ENCODE data around the gene JAZF1.

- TF ChIP-seq ZFX (IDR thresholded peaks at IDR 0.05) (no peak), POLR2A (IDR thresholded peaks at IDR 0.05; ENCODE audit: borderline replicate concordance, extremely low read depth, insufficient read depth, insufficient read length) (no peak), EZH2 (IDR thresholded peaks at IDR 0.05) (no peak), CTCF (IDR thresholded peaks at IDR 0.05 in 2 of 3, conservative IDR thresholded peaks at IDR 0.05 in 1 of 3; ENCODE audit: borderline replicate concordance in 1 of 3, insufficient read depth in 1 of 3, low read depth in 2 of 3, low read length in 2 of 3) (no peak), ZNF274 (IDR thresholded peaks at IDR 0.05; ENCODE audit: low read depth, low read length) (no peak), RAD21 (IDR thresholded peaks at IDR 0.05; ENCODE audit: low read depth) (no peak), CBX3 (IDR thresholded peaks at IDR 0.05; ENCODE audit: low read depth) (no peak), POLR2AphosphoS5 (IDR thresholded peaks at IDR 0.05; ENCODE audit: low read depth, low read length) (no peak), ZBTB33 (IDR thresholded peaks at IDR 0.05; ENCODE audit: extremely low read depth, insufficient replicate concordance, low read length) (no peak), EZH2phosphoT487 (IDR thresholded peaks at IDR 0.05; ENCODE audit: borderline replicate concordance) (no peak), YY1 (IDR thresholded peaks at IDR 0.05; ENCODE audit: extremely low read depth, insufficient replicate concordance, low read depth, low read length) (no peak), ELF1 (IDR thresholded peaks at IDR 0.05; ENCODE audit: borderline replicate concordance, low read depth) (no peak), TCF7L2 (IDR thresholded peaks at IDR 0.05; ENCODE audit: borderline replicate concordance, extremely low read depth, insufficient read depth, insufficient read length) (no peak)
- TF ChIP-seq, protein P1, sequence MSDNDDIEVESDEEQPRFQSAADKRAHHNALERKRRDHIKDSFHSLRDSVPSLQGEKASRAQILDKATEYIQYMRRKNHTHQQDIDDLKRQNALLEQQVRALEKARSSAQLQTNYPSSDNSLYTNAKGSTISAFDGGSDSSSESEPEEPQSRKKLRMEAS (IDR thresholded peaks at IDR 0.05) = no peak
Measured at GRCh38 chr7:27965650-27966049, 214.9 kb downstream of the JAZF1 start.
